A673 (cell line): ENCODE results near the gene CEP72. TPM values are rescaled to one million over a fixed set of nuclear protein-coding genes. Genes with fewer than 3 reads are reported as not detected.

ENCODE experiments used
- BruUV-seq: library from RNA; stranded (reverse); fragments of 400-500 nt; replicated peaks from 2 replicates; lab custom pipeline; 2021; lab: Mats Ljungman, UMichigan
- CTCF ChIA-PET: fragments of 300-600 bp; sonication (Branson Sonifier 250); formaldehyde crosslinking; loops from one replicate; lab custom pipeline; 2022; ENCODE audit warnings: antibody characterized with exemption; lab: Charles Lee
- POLR2A ChIA-PET: fragments of 300-600 bp; sonication (Branson Sonifier 250); formaldehyde crosslinking; loops from one replicate; lab custom pipeline; 2022; ENCODE audit warnings: antibody characterized with exemption; ENCODE audit not compliant: low non-redundant PET; lab: Charles Lee
- DNase-seq: peaks from one replicate; pipeline ENCODE4 v3.0.0-alpha.2; 2015; ENCODE audit warnings: low spot score
- H3K27ac ChIP-seq: fragments of 200-600 bp; sonication (generic); 2 replicates; pipeline ENCODE4 v1.5.1; 2016; ENCODE audit warnings: mixed run types, low read depth, mild to moderate bottlenecking, mixed read lengths, antibody characterized with exemption, low read length; ENCODE audit not compliant: poor library complexity, severe bottlenecking
- H3K27me3 ChIP-seq: fragments of 200-600 bp; sonication (generic); replicated peaks from 2 replicates; pipeline ENCODE4 v1.6.1; 2017; ENCODE audit warnings: mixed run types, low read depth, mild to moderate bottlenecking, mixed read lengths, antibody characterized with exemption, low read length; ENCODE audit not compliant: insufficient read depth, poor library complexity
- H3K36me3 ChIP-seq: fragments of 200-600 bp; sonication (generic); 2 replicates; pipeline ENCODE4 v1.6.1; 2016; ENCODE audit warnings: mixed run types, mild to moderate bottlenecking, mixed read lengths, antibody characterized with exemption, low read length; ENCODE audit not compliant: insufficient read depth, poor library complexity, severe bottlenecking
- H3K4me1 ChIP-seq: fragments of 200-600 bp; sonication (generic); 2 replicates; pipeline ENCODE4 v1.6.1; 2017; ENCODE audit warnings: mixed run types, mild to moderate bottlenecking, mixed read lengths, antibody characterized with exemption, low read length; ENCODE audit not compliant: insufficient read depth, poor library complexity, severe bottlenecking
- H3K4me3 ChIP-seq: fragments of 200-600 bp; sonication (generic); 2 replicates; pipeline ENCODE4 v1.5.1; 2016; ENCODE audit warnings: low read depth, mixed run types, mild to moderate bottlenecking, mixed read lengths, low read length; ENCODE audit not compliant: poor library complexity, severe bottlenecking
- H3K9me3 ChIP-seq: fragments of 200-600 bp; sonication (generic); 2 replicates; pipeline ENCODE4 v1.6.1; 2016; ENCODE audit warnings: mixed run types, low read depth, mild to moderate bottlenecking, mixed read lengths, antibody characterized with exemption, low read length; ENCODE audit not compliant: poor library complexity, severe bottlenecking
- CTCF ChIP-seq: fragments of 300-800, 200-600 bp; sonication (generic); conservative IDR thresholded peaks from 2 replicates; pipeline ENCODE4 v1.5.1; 2017; ENCODE audit warnings: low read depth, mild to moderate bottlenecking, antibody characterized with exemption, low read length, moderate library complexity, mixed read lengths
- EZH2 ChIP-seq: fragments of 200-600 bp; sonication (generic); IDR thresholded peaks from 2 replicates; pipeline ENCODE4 v1.6.1; 2017; ENCODE audit warnings: borderline replicate concordance, low read depth, mild to moderate bottlenecking, mixed read lengths, antibody characterized with exemption, low read length; ENCODE audit not compliant: poor library complexity, severe bottlenecking
- intact Hi-C: fragments of 100-400 bp; cut with micrococcal nuclease; formaldehyde crosslinking; loops from one replicate; pipeline ENCODE4 v1.10.0; 2022; ENCODE audit not compliant: unreplicated experiment
- total RNA-seq: library from RNA; stranded (reverse); gene quantifications from 2 replicates; pipeline ENCODE4 v1.2.3, GENCODE V29; 2021

Gene CEP72
- total RNA-seq, 1 experiment from 2014 or later = 37.2 TPM

GRCh38 chr5:585962-586628 is 26.0 kb upstream of the CEP72 start:
- Histone ChIP-seq H3K36me3 (no peaks in the 10 kb centered on the region), H3K27ac (no peak overlapping the region), H3K9me3 (no peaks in the 10 kb centered on the region), H3K4me3 (no peak overlapping the region), H3K27me3 (peaks cover 35% of the 10 kb centered on the region), H3K4me1 (no peaks in the 10 kb centered on the region)
- ChIA-PET CTCF (no interaction called here), POLR2A (no interaction called here)
- intact Hi-C loops = no loop called here
- DNase-seq = no peak
- TF ChIP-seq EZH2 = no peak
- no peak for TF ChIP-seq CTCF
- BruUV-seq = no TSS peak

GRCh38 chr5:586751-587285 is 25.3 kb upstream of the CEP72 start:
- H3K4me1 ChIP-seq = no peaks in the 10 kb centered on the region
- peaks cover 37% of the 10 kb centered on the region for H3K27me3 ChIP-seq
- no peaks in the 10 kb centered on the region for H3K36me3 ChIP-seq
- H3K9me3 ChIP-seq = no peaks in the 10 kb centered on the region
- no TSS peak for BruUV-seq
- CTCF ChIA-PET = no interaction called here
- no peak for DNase-seq
- no peak for TF ChIP-seq CTCF
- TF ChIP-seq EZH2 = no peak
- no peak overlapping the region for H3K4me3 ChIP-seq
- POLR2A ChIA-PET = no interaction called here
- intact Hi-C loops = no loop called here
- no peak overlapping the region for H3K27ac ChIP-seq

GRCh38 chr5:587403-587802 is 24.7 kb upstream of the CEP72 start:
- Histone ChIP-seq H3K4me1 (no peaks in the 10 kb centered on the region), H3K27ac (no peak overlapping the region), H3K9me3 (no peaks in the 10 kb centered on the region), H3K36me3 (no peaks in the 10 kb centered on the region), H3K4me3 (no peak overlapping the region), H3K27me3 (peaks cover 42% of the 10 kb centered on the region)
- POLR2A ChIA-PET = no interaction called here
- intact Hi-C loops = no loop called here
- CTCF ChIA-PET = interaction anchor here (0.5 kb wide), 1 partner anchor 47 kb away, joined by 9 read pairs; no protein-coding TSS in a partner anchor
- no TSS peak for BruUV-seq
- no peak for DNase-seq
- TF ChIP-seq CTCF (no peak), EZH2 (no peak)
